ENCODE measurements around the gene MAP3K1.

The MAP3K1 gene

DNA sequence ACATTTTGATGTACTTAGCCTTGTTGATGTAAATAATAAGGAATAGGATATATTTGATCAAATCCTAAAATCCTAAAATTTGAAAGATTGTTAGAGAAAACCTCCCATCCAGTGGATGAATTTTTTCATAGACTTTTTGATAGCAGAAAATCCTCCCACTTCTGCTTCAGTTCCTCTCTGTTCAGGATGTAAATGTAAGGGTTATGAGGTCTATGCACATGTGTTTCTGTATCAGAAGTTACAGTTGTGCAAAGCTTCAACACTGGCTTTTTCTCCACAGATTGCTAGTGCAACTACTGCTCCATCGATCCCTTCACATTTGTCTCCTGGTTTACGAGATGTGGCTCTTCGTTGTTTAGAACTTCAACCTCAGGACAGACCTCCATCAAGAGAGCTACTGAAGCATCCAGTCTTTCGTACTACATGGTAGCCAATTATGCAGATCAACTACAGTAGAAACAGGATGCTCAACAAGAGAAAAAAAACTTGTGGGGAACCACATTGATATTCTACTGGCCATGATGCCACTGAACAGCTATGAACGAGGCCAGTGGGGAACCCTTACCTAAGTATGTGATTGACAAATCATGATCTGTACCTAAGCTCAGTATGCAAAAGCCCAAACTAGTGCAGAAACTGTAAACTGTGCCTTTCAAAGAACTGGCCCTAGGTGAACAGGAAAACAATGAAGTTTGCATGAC lies 78.1 kb downstream of the MAP3K1 start:
- Histone ChIP-seq H3K36me3 (ENCODE audit: insufficient read depth, low read length) (no peaks in the 10 kb centered on the region; the same call in 1 of the 2 replicates), H3K27ac (no peak overlapping the region), H3K9ac (ENCODE audit: insufficient read length) (no peak overlapping the region), H3K4me3 (no peak overlapping the region), H3K9me3 (ENCODE audit: low read depth, low read length) (no peaks in the 10 kb centered on the region)
- DNase-seq (ENCODE audit: low read depth, low spot score): no peak
- TF ChIP-seq POLR2AphosphoS5 (IDR thresholded peaks at IDR 0.05; ENCODE audit: borderline replicate concordance, low read depth, low read length) (no peak), FOXP2 (optimal IDR thresholded peaks at IDR 0.05; ENCODE audit: control extremely low read depth, extremely low read length, insufficient read depth) (no peak), EZH2 (IDR thresholded peaks at IDR 0.05) (no peak)

DNA sequence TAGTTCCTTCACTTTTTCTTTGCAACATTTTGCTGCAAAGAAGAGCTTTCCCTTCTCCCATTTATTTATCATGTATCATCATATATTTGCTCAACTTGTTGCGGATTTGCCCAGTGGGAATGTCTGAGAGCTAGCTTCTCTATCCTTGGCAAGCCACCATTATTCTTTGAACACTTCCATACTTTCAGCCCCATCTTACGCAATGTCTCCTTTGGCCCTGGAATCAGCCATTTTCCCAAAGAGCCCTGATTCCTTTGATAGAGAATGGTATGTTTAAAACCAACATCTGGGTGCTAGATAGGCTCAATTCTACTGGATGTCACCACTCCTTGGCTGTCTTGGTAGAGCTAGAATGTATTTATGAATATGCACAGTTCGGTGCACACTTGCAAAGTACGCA lies 81.4 kb downstream of the MAP3K1 start:
- no peak overlapping the region for H3K27ac ChIP-seq
- H3K9me3 ChIP-seq (ENCODE audit: low read depth, low read length): no peaks in the 10 kb centered on the region
- TF ChIP-seq EZH2 (IDR thresholded peaks at IDR 0.05) (no peak), FOXP2 (optimal IDR thresholded peaks at IDR 0.05; ENCODE audit: control extremely low read depth, extremely low read length, insufficient read depth) (no peak), POLR2AphosphoS5 (IDR thresholded peaks at IDR 0.05; ENCODE audit: borderline replicate concordance, low read depth, low read length) (no peak)
- no peaks in the 10 kb centered on the region for H3K36me3 ChIP-seq (ENCODE audit: insufficient read depth, low read length)
- no peak overlapping the region for H3K4me3 ChIP-seq
- no peak overlapping the region for H3K9ac ChIP-seq (ENCODE audit: insufficient read length)
- DNase-seq (ENCODE audit: low read depth, low spot score): no peak

DNA sequence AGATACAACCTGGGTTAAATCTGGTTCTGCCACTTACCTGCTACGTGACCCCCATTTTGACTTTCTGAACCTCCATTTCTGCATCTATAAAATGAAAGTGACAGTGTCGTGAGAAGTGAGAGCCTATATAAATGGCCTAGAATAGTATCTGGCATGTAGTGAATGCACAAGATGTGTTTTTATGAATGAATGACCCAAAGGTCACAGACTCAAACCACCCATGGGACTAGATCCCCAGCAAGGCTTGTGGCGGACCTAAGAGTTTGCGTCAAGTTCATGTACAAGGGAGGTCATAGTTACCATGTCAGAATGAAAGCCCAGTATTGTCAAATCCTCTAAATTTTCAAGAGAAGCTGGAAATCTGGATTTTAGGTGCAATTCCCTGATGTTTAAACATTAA lies 82.9 kb downstream of the MAP3K1 start:
- Histone ChIP-seq H3K27ac (no peak overlapping the region), H3K36me3 (ENCODE audit: insufficient read depth, low read length) (no peaks in the 10 kb centered on the region), H3K4me3 (no peak overlapping the region), H3K9me3 (ENCODE audit: low read depth, low read length) (no peaks in the 10 kb centered on the region), H3K9ac (ENCODE audit: insufficient read length) (no peak overlapping the region)
- no peak for DNase-seq (ENCODE audit: low read depth, low spot score)
- no peak for TF ChIP-seq EZH2 (IDR thresholded peaks at IDR 0.05)
- no peak for TF ChIP-seq FOXP2 (optimal IDR thresholded peaks at IDR 0.05; ENCODE audit: control extremely low read depth, extremely low read length, insufficient read depth)
- TF ChIP-seq POLR2AphosphoS5 (IDR thresholded peaks at IDR 0.05; ENCODE audit: borderline replicate concordance, low read depth, low read length): no peak

DNA sequence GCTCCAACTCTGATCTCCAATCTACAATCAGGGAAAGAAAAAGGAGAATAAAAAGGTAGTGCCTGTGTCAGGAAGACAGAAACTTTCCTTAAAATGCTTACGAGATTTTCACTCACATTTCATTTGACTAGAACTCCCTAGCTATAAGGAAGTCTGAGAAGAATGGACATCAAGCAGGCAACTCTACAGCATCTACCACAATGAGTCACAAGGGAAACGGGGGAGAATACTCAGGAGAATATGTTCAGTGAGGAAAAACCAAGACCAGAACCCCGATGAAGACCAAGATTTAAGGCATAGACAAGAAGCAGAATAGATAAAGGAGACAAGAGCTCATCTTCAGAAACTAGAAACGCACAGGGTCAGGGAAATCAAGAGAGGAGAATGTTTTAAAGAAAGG lies 85.0 kb downstream of the MAP3K1 start:
- no peak overlapping the region for H3K9ac ChIP-seq (ENCODE audit: insufficient read length)
- H3K9me3 ChIP-seq (ENCODE audit: low read depth, low read length): no peaks in the 10 kb centered on the region
- no peaks in the 10 kb centered on the region for H3K36me3 ChIP-seq (ENCODE audit: insufficient read depth, low read length)
- H3K27ac ChIP-seq: no peak overlapping the region
- TF ChIP-seq EZH2 (IDR thresholded peaks at IDR 0.05) (no peak), FOXP2 (optimal IDR thresholded peaks at IDR 0.05; ENCODE audit: control extremely low read depth, extremely low read length, insufficient read depth) (no peak), POLR2AphosphoS5 (IDR thresholded peaks at IDR 0.05; ENCODE audit: borderline replicate concordance, low read depth, low read length) (no peak)
- H3K4me3 ChIP-seq: no peak overlapping the region
- DNase-seq (ENCODE audit: low read depth, low spot score): no peak

DNA sequence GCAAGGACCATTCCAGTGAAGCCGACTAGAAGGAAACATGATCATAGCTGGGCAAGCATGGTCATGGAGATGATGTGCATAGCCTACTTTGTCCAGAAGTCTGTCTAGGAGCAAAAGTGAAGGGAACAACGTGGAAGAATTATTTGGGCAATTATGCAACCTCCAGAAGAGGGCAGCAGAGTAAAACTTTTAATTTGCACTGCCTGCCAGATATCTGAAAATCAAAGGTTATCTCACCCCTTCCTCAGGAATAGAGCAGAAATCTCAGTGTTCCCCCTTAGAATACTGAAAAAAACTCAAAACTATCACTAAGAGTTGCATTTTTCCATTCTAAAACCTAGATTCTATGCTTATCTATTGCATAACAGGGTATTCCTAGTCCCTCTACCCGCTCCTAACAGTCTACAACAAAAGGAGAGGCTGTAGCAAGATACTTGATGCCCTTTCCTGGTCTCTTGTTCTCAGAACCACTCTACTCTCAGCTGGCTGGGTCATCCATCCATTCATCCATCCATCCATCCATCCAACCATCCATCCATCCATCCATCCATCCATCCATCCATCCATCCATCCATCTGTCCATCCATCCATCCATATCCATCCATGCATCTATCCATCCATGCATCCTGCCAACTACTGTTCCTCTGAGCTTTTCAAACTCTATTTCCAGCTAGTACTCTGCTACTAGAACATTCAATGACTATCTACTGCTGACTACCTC lies 85.7 kb downstream of the MAP3K1 start:
- no peak for TF ChIP-seq EZH2 (IDR thresholded peaks at IDR 0.05)
- H3K4me3 ChIP-seq: no peak overlapping the region
- H3K36me3 ChIP-seq (ENCODE audit: insufficient read depth, low read length): no peaks in the 10 kb centered on the region
- no peak overlapping the region for H3K9ac ChIP-seq (ENCODE audit: insufficient read length)
- DNase-seq (ENCODE audit: low read depth, low spot score): peak; percentile 12
- no peak overlapping the region for H3K27ac ChIP-seq
- H3K9me3 ChIP-seq (ENCODE audit: low read depth, low read length): no peaks in the 10 kb centered on the region

DNA sequence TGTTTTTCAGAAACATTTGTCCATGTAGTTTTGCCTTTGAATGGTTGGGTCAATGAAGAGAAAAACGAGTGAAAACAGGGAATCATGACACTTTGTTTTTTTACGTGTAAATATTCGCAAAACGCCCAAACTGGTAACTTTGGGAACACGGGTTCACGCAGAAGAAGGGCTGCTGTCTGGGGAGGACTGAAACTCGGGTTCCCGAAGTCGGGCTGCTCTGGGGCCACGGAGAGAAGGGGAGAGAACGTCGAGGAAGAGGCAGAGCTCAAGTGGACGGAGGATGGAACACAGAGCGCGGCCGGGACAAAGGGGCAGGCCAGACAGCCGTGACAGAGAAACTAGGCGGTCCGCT lies 93.6 kb downstream of the MAP3K1 start:
- Histone ChIP-seq H3K9ac (ENCODE audit: insufficient read length) (no peak overlapping the region), H3K9me3 (ENCODE audit: low read depth, low read length) (no peaks in the 10 kb centered on the region), H3K27ac (no peak overlapping the region), H3K36me3 (ENCODE audit: insufficient read depth, low read length) (no peaks in the 10 kb centered on the region), H3K4me3 (no peak overlapping the region)
- TF ChIP-seq EZH2 (IDR thresholded peaks at IDR 0.05) (no peak), FOXP2 (optimal IDR thresholded peaks at IDR 0.05; ENCODE audit: control extremely low read depth, extremely low read length, insufficient read depth) (no peak), POLR2AphosphoS5 (IDR thresholded peaks at IDR 0.05; ENCODE audit: borderline replicate concordance, low read depth, low read length) (no peak)
- DNase-seq (ENCODE audit: low read depth, low spot score): no peak

DNA sequence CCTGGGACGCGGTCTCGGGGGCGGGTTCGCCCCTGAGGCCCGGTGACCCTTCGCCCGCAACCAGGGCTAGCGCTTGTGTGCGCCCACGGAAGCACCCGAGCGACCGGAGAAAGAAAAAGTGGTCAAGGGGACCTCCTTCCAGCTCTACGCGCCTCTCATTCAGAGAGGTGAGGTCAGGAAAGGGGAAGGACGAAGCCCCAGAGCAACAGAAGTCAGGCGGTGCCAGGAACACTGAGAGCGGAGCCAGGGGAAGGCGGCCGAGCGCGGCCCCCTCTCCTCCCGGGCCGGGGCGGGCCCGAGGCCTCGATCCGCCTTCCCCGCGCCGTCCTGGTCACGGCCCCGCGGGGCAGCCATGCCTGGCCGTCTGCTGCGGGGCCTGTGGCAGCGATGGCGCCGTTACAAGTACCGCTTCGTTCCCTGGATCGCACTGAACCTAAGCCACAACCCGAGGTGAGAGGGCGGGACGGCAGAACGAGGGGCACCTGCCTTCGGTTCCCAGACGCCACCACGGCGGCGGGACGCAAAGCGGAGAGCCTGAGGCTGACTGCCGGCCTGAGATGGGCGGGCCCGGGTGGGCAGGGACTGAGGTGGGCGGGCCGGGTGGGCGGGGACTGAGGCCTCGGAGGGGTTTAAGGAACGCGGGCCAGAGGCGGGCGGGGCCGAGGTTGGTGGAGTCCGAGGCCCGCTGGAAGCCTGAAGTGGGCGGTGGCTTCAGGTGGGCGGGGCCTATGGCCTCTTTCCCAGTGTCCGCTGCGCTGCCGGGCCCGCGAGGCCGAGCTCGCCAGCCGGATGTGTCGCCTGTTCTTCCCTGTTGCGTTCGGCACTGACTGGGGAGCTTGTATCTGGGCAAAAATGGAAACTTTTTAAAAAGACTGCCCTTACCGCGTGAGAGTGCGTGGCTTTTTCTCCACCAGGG lies 94.2 kb downstream of the MAP3K1 start, which contains the start of gene SETD9:
TSS of gene SETD9 (plus strand) at position 303 of the 916 bp plus-strand sequence. CDS start at position 353, 50 bp downstream.
- DNase-seq (ENCODE audit: low read depth, low spot score): no peak
- H3K36me3 ChIP-seq (ENCODE audit: insufficient read depth, low read length): no peaks in the 10 kb centered on the region
- H3K27ac ChIP-seq: no peak within 1 kb of the TSS
- H3K9me3 ChIP-seq (ENCODE audit: low read depth, low read length): no peaks in the 10 kb centered on the region
- no peak for TF ChIP-seq EZH2 (IDR thresholded peaks at IDR 0.05)
- TF ChIP-seq POLR2AphosphoS5 (IDR thresholded peaks at IDR 0.05; ENCODE audit: borderline replicate concordance, low read depth, low read length): peak; percentile 72
- TF ChIP-seq FOXP2 (optimal IDR thresholded peaks at IDR 0.05; ENCODE audit: control extremely low read depth, extremely low read length, insufficient read depth): no peak
- H3K9ac ChIP-seq (ENCODE audit: insufficient read length): no peak within 1 kb of the TSS
- H3K4me3 ChIP-seq: no peak within 1 kb of the TSS
